HG03159 (cell line): ENCODE results near the gene SCGB1D1.
"Not testable (repeated sequence)": the region's sequence is repeated elsewhere in the genome, so short reads cannot be mapped to it uniquely, and the experiment has no call there.

Experiments used
- ATAC-seq: cut with Tn5 transposase; IDR thresholded peaks from one replicate; pipeline ENCODE4 v1.9.1; 2021; ENCODE audit warnings: mild to moderate bottlenecking, moderate library complexity; ENCODE audit not compliant: unreplicated experiment

Gene SCGB1D1

DNA sequence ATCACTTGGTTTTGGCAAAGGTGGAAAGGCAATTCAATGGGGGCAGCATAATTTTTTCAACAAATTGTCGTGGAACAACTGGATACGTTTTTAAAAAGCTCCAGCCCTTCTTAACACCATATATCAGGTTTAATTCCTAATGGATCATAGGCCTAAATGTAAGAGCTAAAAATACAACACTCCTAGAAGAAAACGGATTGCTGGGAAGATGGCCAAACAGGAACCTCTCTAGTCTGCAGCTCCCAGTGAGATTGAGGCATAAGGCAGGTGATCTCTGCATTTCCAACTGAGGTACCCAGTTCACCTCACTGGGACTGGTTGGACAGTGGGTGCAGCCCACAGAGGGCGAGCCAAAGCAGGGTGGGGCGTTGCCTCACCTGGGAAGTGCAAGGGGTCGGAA, 32.4 kb upstream of the SCGB1D1 start:
- ATAC-seq, result no peak

DNA sequence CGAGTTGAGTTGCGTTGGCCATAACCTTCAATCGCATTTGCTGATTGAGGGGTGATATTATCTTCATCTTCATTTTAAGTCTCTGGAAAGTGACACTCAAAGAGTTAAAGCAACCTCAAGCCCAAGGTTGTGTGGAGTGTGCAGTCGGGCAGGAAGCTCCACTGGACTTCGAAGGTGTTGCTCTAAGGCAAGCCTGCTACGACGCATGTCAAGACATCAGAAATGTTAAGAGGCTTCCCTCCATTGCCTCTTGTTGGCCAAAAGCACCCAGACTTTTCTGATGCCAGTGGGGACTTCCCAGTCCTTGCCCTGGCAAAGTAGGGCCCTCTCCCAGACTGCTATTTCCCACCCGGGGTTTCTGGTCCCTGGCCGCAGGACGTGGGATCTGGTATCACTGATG, 23.6 kb upstream of the SCGB1D1 start:
- no peak for ATAC-seq

DNA sequence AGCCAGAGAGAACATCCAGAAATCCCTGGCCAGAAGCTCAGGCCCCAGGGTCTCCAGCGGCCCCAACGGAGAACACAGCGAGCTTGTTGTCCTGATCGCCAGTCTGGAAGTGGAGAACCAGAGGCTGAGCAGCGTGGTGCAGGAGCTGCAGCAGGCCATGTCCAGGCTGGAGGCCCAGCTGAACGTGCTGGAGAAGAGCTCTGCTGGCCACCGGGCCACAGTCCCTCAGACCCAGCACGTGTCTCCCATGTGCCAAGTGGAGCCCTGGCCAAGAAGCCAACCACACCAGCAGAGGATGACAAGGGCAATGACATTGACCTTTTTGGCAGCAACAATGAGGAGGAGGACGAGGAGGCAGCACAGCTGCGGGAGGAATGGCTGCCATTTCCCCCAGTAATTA, 20.6 kb upstream of the SCGB1D1 start:
- no peak for ATAC-seq

DNA sequence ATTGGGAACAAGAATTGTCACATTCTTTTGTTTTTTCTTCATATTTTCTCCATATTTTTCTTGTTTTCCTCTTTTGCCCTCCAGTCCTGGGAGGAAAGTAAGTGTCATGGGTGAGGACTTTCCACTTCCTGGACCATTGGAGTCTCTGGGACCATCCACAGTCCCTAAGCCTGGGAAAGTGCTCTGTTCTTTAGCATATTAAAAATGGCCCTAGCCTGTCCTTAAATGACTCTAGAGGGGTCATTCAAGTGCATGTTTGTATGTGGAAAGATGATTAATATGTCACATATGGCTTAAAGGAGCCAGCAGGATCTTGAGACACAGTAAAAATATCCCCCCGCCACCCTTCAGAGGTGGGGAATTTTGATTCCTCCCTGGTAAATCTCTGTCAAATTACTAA, 20.1 kb upstream of the SCGB1D1 start:
- no peak for ATAC-seq

DNA sequence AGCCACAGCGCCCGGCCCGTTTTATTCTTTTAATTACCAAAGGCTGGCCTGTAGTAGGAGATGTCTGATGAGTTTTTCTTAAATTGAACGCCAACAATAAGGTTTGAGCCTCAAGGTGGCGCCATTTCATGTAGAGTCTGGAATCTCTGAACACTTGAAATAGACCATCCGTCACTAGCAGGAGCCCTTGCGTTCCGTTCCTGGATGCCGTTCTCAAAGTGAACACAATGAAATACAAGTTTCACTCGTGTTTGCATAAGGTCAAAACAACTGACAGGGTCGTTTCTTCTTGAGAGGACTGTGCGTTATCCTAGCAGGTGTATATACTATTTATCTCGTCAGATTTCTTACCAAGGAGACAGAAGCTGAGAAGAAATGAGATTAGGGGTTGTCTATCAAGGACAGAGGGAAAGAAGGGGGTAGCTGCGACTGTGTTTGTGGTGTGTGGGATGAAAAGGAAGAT, 18.7 kb upstream of the SCGB1D1 start:
- no peak for ATAC-seq

DNA sequence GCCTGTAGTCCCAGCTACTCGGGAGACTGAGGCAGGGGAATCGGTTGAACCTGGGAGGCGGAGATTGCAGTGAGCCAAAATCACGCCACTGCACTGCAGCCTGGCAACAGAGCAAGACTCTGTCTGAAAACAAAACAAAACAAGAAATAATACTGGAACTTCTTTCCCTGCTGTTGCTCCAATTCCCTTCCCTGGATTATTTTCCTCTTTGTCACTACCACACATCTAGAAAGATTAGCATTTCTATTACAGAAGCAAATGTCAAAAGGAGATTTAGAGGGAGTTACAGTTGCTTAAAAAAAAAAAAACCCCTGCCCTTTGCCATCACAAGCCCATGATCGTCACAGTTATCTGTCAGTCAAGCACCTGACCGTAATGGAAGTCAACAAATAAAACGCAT, 17.7 kb upstream of the SCGB1D1 start:
- ATAC-seq, result no peak

DNA sequence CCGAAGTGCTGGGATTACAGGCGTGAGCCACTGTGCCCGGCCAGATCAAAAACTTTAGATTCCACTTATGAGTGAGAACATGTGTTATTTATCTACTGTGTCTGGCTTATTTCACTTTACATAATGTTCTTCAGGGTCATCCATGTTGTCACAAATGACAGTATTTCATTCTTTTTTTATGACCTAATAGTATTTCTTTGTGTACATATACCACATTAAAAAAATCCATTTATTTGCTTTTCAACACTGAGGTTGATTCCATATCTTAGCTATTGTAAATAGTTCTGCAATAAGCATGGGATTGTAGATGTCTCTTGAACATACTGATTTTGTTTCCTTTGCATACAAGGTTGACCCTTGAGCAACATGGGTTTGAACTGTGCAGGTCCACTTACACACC, 13.2 kb upstream of the SCGB1D1 start:
- ATAC-seq, result no peak

DNA sequence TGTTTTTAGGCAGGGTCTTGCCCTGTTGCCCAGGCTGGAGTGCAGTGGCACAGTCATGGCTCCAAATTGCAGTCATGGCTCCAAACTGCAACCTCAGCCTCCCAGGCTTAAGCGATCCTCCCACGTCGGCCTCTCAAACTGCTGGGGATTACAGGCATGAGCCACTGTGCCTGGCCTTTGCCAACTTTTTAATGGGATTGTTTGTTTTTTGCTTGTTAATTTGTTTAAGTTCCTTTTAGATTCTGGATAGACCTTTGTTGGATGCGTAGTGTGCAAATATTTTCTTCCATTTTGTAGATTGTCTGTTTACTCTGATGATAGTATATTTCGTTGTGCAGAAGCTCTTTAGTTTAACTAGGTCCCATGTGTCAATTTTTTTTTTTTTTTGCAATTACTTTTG, 10.0 kb upstream of the SCGB1D1 start:
- no peak for ATAC-seq

DNA sequence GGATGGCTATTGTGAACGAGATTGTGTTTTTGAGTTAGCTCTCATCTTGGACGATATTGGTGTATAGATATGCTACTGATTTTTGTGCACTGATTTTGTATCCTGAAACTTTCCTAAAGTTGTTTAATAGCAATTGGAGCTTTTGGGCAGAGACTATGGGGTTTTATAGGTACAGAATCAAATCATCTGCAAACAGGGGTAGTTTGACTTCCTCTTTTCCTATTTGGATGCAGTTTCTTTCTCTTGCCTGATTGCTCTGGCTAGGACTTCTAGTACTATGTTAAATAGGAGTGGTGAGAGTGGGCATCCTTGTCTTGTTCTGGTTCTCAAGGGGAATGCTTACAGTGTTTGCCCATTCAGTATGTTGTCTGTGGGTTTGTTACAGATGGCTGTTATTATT, 8.9 kb upstream of the SCGB1D1 start:
- ATAC-seq, result no peak

DNA sequence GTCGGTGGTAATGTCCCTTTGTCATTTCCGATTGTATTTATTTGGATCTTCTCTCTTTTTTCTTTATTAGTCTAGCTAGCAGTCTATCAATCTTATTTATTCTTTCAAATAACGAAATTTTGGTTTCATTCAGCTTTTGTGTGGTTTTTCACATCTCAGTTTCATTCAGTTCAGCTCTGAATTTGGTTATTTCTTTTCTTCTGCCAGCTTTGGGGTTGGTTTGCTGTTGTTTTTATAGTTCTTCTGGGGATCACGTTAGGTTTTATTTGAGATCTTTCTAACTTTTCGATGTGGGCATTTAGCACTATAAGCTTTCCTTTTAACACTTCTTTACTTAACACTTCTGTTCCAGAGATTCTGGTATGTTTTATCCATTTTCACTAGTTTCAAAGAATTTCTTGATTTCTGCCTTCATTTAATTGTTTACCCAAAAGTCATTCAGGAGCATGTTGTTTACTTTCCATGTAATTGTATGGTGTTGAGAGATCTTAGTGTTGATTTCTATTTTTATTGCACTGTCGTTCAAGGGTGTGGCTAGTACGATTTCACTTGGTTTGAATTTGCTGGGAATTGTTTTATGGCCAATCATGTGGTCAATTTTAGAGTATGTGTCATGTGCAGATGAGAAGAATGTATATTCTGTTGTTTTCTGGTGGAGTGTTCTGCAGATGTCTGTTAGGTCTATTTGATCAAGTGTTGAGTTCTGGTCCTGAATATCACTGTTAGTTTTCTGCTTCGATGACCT, 7.7 kb upstream of the SCGB1D1 start:
- no peak for ATAC-seq

DNA sequence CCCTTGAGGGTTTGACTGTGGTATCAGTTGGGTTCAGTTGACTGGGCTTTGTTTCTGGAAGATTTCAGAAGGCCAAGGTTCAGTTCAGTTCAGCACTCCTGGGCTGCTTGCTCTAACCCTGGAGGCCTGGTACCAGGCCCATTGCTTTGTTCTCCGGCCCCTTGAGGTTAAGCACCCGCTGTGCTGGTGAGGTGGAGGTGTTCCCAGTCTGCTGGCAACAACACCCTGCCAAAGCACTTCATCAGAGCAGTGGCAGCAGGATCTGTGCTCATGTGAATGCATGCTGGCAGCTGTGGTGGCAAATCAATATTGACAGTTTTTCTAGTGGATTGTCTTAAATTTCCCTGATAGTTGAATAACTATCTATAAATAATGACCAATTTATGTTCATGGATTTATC, 3.8 kb upstream of the SCGB1D1 start:
- ATAC-seq, result no peak

DNA sequence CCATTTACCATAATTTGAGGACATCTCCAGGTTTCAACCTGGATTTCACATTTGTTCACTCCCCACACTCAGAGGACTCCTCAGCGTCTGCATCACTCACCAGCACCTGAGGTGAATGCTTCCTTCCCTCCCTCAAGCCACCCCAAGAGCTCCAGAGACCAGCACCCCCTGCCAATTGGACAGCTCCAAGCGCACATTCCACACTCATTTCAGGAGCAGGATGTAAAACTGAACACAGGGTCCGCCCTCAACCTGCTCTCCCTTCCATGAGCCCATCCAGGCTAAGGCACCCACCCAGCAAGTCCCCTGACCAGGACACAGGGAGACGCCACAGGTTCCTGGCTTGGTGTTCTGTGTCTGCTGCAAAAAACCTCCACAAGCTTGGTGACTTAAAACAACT, 3.9 kb downstream of the SCGB1D1 start:
- ATAC-seq, result no peak

DNA sequence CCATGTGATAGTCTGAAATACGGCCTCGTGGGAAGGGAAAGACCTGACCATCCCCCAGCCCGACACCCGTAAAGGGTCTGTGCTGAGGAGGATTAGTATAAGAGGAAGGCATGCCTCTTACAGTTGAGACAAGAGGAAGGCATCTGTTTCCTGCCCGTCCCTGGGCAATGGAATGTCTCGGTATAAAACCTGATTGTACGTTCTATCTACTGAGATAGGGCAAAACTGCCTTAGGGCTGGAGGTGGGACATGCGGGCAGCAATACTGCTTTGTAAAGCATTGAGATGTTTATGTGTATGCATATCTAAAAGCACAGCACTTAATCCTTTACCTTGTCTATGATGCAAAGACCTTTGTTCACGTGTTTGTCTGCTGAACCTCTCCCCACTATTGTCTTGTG, 5.0 kb downstream of the SCGB1D1 start:
- not testable (repeated sequence) for ATAC-seq

DNA sequence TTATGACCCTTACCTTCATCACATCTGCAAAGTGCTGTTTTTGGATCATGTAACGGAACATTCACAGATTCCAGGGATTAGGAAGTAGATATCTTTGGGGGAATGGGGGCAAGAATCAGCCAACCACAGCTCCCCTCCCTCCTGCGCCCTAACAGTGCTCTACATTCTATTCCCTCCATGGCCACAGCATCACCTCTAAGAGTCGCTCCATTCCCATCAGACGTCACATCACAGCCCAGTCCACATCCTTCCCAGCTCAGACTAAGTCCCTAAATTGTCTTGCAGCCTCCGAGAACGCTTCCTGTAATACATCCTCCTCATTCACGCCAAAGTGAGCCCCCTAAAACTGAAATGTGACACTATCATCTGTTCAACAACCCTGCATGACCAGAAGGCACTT, 5.9 kb downstream of the SCGB1D1 start:
- ATAC-seq, result no peak

DNA sequence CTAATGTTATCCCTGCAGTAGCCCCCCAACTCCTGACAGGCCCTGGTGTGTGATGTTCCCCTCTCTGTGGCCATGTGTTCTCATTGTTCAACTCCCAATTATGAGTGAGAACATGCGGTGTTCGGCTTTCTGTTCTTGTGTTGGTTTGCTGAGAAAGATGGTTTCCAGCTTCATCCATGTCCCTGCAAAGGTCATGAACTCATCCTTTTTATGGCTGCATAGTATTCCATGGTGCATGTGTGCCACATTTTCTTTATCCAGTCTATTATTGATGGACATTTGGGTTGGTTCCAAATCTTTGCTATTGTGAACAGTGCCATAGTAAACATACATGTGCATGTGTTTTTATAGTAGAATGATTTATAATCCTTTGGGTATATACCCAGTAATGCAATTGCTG, 7.4 kb downstream of the SCGB1D1 start:
- not testable (repeated sequence) for ATAC-seq

DNA sequence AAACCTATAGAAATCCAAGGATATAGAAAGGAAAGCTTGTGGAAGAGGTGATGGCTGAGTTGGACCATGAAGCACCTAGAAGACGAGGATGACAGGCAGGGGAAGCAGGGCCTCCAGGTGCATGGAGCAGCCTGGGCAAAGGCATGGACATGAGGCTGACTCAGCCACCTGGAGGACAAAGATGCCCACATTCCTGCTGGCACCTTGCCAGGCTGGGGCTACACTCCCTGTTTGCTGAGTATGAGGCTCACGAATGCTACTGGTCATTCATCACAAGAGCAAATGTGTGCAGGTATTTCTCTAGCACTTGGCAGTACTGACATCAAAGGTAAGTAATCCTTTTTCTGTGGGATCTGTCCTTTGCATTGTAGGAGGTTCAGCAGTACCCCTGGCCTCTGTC, 11.4 kb downstream of the SCGB1D1 start:
- no peak for ATAC-seq

DNA sequence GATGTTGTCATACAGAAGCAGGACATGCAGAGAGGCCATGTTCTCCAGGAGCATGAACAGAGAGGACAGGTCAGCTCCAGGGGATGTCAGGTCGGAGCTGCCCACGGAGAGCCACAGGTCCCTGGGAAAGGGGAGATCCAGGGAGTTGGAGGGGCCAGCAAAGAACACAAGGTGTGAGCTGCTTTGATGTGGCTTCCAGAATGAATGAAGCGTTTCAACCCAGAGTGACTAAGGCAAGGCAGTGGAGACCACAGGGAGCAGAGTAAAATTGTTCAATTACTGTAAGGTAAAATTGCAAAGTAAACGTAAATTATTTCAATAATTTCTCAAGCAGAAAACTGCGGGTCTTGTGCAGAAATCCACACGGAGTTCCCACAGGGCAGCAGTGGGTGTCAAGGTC, 12.9 kb downstream of the SCGB1D1 start:
- ATAC-seq, result no peak

DNA sequence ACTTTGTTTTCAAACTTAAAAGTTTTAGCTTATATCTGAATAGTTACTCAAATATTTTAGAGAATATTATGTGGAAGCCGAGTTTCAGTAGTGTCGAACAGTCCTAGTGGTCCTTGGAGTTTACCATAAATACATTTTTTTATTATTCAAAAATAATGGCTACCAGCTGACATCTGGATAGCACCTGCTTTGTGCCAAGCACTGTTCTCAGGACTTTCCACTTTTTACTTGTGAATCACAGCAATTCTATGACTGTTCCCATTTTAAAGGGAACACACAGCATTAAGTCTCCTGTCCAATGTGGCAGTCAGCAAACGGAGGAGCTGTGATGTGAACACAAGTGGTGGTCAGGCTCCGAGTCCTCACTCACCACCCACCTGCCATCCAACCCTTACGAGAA, 14.4 kb downstream of the SCGB1D1 start:
- no peak for ATAC-seq

DNA sequence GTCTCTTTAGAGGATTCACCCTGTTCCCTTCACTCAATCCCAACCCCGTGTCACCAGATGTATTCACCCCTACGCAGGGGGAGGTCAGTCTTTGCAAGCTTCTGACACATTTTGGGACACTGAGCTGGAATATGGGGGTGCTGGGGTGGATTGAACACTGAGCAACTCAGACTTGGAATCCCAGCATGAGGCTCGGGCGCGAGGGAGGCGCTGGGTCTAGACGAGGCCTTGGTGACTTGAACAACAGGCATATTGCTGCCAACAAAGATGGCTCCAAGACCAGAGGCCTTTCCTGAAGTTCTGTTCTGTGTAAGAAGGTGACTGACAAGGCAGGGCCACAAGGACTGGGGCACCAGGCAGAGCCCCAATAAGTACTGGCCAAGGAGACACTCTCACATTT, 15.4 kb downstream of the SCGB1D1 start:
- no peak for ATAC-seq

DNA sequence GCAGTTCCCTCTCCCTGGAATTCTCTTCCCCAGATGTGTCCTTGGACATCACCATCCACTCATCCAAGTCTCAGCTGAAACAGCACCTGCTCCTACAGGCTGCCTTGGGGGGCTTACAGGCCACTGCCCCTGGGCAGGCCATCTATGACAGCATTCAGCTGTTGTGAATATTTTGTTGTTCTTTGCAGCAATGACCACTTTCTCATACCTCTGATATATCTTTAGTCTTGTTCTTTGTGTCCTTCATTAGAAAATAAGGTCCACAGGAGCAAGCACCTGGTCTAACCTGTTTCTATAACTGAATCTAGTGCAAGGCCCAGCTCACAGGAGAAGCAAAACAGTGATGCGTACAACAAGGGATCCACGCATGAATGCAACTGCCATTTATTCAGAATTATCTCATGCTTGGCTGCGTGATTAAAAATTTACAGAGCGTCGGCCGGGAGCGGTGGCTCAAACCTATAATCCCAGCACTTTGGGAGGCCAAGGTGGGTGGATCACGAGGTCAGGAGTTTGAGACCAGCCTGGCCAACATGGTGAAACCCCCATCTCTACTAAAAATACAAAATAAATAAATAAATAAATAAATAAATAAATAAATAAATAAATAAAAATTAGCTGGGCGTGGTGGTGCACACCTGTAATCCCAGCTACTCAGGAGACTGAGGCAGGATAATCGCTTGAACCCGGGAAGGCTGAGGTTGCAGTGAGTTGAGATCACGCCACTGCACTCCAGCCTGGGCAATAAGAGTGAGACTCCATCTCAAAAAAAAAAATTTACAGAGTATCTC, 16.5 kb downstream of the SCGB1D1 start:
- ATAC-seq, result not testable (repeated sequence)

DNA sequence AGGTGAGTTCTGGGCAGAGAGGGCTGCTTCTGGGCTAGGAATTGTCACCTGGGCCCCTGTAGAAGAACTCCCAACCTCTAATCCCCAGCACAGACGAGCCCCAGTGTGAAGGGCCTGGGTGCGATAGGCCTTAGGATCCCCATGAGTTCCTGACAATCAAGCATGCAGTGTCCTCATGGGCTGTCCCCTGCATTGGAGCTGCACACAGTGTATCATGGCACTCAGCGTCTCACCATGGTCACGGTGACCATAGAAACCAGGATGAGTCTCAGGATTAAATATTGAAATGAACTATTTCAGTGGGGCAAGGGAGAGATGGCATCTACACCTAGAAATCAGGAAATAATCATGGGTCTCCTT, 18.7 kb downstream of the SCGB1D1 start:
- ATAC-seq, result no peak

DNA sequence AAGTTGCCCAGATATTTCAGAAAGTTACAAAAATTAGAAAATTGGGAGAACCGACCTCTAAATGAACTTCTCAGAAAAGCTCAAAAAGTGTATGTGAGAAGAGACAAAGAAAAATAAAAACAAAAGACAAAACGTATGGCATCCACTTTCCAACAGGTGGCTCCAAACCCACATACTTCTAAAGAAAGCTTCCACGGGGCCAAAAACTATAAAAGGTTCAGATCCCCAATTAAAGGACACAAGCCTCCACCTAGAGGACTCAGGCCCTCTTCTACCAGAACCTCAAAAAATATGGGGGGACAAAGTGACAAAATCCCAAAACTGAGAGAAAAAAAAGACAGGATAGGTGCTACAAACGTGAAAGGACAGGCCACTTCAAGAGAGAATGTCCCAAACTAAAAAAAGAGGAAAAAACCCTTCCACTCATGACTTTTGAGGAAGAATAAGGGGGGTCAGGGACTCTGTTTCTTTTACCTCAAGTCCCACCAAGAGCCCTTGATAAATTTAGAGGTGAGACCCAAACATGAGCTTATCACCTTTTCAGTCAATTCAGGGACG, 27.3 kb downstream of the SCGB1D1 start:
- no peak for ATAC-seq
